ENCODE measurements around the gene KSR1.
"Not testable (repeated sequence)": the region's sequence is repeated elsewhere in the genome, so short reads cannot be mapped to it uniquely, and the experiment has no call there.

The KSR1 gene

GRCh38 chr17:27669136-27669535, 212.9 kb downstream of the KSR1 start:
- no peak for DNase-seq (ENCODE audit: low spot score)
- Mint-ChIP-seq H3K4me3 (no peak overlapping the region), H3K27ac (no peak overlapping the region), H3K9me3 (no peaks in the 10 kb centered on the region), H3K36me3 (ENCODE audit: low read depth) (no peaks in the 10 kb centered on the region), H3K4me1 (ENCODE audit: low read depth) (no peaks in the 10 kb centered on the region), H3K27me3 (ENCODE audit: low read depth) (no peaks in the 10 kb centered on the region)

- no peak overlapping the region for H3K27ac Mint-ChIP-seq
- H3K27me3 Mint-ChIP-seq (ENCODE audit: low read depth) = no peaks in the 10 kb centered on the region
- no peaks in the 10 kb centered on the region for H3K9me3 Mint-ChIP-seq
- H3K36me3 Mint-ChIP-seq (ENCODE audit: low read depth) = no peaks in the 10 kb centered on the region
- H3K4me1 Mint-ChIP-seq (ENCODE audit: low read depth) = no peaks in the 10 kb centered on the region
- no peak for DNase-seq (ENCODE audit: low spot score)
- no peak overlapping the region for H3K4me3 Mint-ChIP-seq
These were observed 213.6 kb downstream of the KSR1 start for GRCh38 chr17:27669850-27670249.

- H3K36me3 Mint-ChIP-seq (ENCODE audit: low read depth) = no peaks in the 10 kb centered on the region
- no peak for DNase-seq (ENCODE audit: low spot score)
- no peak overlapping the region for H3K4me3 Mint-ChIP-seq
- H3K27ac Mint-ChIP-seq = no peak overlapping the region
- no peaks in the 10 kb centered on the region for H3K4me1 Mint-ChIP-seq (ENCODE audit: low read depth)
- no peaks in the 10 kb centered on the region for H3K9me3 Mint-ChIP-seq
- no peaks in the 10 kb centered on the region for H3K27me3 Mint-ChIP-seq (ENCODE audit: low read depth)
These were observed 214.7 kb downstream of the KSR1 start for GRCh38 chr17:27670791-27671590.

GRCh38 chr17:27671591-27671910, 215.3 kb downstream of the KSR1 start:
- H3K27me3 Mint-ChIP-seq (ENCODE audit: low read depth) = no peaks in the 10 kb centered on the region
- no peaks in the 10 kb centered on the region for H3K9me3 Mint-ChIP-seq
- no peaks in the 10 kb centered on the region for H3K36me3 Mint-ChIP-seq (ENCODE audit: low read depth)
- no peak for DNase-seq (ENCODE audit: low spot score)
- no peak overlapping the region for H3K27ac Mint-ChIP-seq
- H3K4me3 Mint-ChIP-seq = no peak overlapping the region
- H3K4me1 Mint-ChIP-seq (ENCODE audit: low read depth) = no peaks in the 10 kb centered on the region

- not testable (repeated sequence) for H3K4me1 Mint-ChIP-seq (ENCODE audit: low read depth); H3K36me3 Mint-ChIP-seq (ENCODE audit: low read depth)
These were observed 215.8 kb downstream of the KSR1 start for GRCh38 chr17:27671977-27672480.

GRCh38 chr17:27674335-27674734, 218.1 kb downstream of the KSR1 start:
- Mint-ChIP-seq H3K4me3 (no peak overlapping the region), H3K36me3 (ENCODE audit: low read depth) (no peaks in the 10 kb centered on the region)

More at GRCh38 chr17:27671977-27672480, 215.8 kb downstream of the KSR1 start:
- H3K4me3 Mint-ChIP-seq; H3K9me3 Mint-ChIP-seq; H3K27ac Mint-ChIP-seq; H3K27me3 Mint-ChIP-seq (ENCODE audit: low read depth); DNase-seq (ENCODE audit: low spot score): not testable (repeated sequence)

More at GRCh38 chr17:27674335-27674734, 218.1 kb downstream of the KSR1 start:
- Mint-ChIP-seq H3K27ac (no peak overlapping the region), H3K27me3 (ENCODE audit: low read depth) (no peaks in the 10 kb centered on the region), H3K4me1 (ENCODE audit: low read depth) (no peaks in the 10 kb centered on the region), H3K9me3 (no peaks in the 10 kb centered on the region)
- no peak for DNase-seq (ENCODE audit: low spot score)

Measured in T-helper 2 cell treated with Interferon-gamma antibody and Interleukin-4, amounts not matched to agents 5 μg/mL and 100 μg/mL, for 36 hours (primary cell).